Measurements from ENCODE around the gene PCDHGA6.
A peak's percentile ranks its signal among the peaks of the same experiment; 100 is the strongest.
"Not testable (repeated sequence)": the region's sequence is repeated elsewhere in the genome, so short reads cannot be mapped to it uniquely, and the experiment has no call there.

Gene PCDHGA6

GRCh38 chr5:141373673-141374317, at the start of gene PCDHGA6:
Gene PCDHGA6, plus strand, starts transcription at chr5:141373891. Its CDS starts 193 bp downstream, at chr5:141374084.
- Mint-ChIP-seq H3K36me3 (peaks cover 4% of the 10 kb centered on the region), H3K9me3 (peaks cover 29% of the 10 kb centered on the region), H3K4me3 (peak within 1 kb of the TSS; percentile 12), H3K4me1 (peaks cover 4% of the 10 kb centered on the region), H3K27me3 (peaks cover 67% of the 10 kb centered on the region), H3K27ac (no peak within 1 kb of the TSS)
- CTCF ChIA-PET, result interaction anchor here (1.0 to 1.7 kb wide), 6 partner anchors 17 to 140 kb away, joined by 3 to 6 read pairs (median 4); partner anchors contain the start of gene PCDHGA10
- no peak for DNase-seq

- Mint-ChIP-seq H3K27ac (peak overlapping the region; percentile 53), H3K4me3 (peak overlapping the region; percentile 75), H3K4me1 (peaks cover 11% of the 10 kb centered on the region), H3K36me3 (peaks cover 15% of the 10 kb centered on the region), H3K9me3 (peaks cover 23% of the 10 kb centered on the region), H3K27me3 (peaks cover 27% of the 10 kb centered on the region)
- DNase-seq, result peak; percentile 79
- CTCF ChIA-PET, result interaction anchor here (0.6 to 1.5 kb wide), 2 partner anchors 28 to 890 kb away, joined by 3 to 6 read pairs; no protein-coding TSS in a partner anchor
Observed at GRCh38 chr5:141326088-141326854, 47.4 kb upstream of the PCDHGA6 start.

- CTCF ChIA-PET, result interaction anchor here (0.7 to 3.7 kb wide), 6 partner anchors 8 to 236 kb away, joined by 3 to 23 read pairs (median 4); partner anchors contain the start of gene TAF7
- peaks cover 39% of the 10 kb centered on the region for H3K27me3 Mint-ChIP-seq
- no peak overlapping the region for H3K27ac Mint-ChIP-seq
- peaks cover 21% of the 10 kb centered on the region for H3K9me3 Mint-ChIP-seq
- H3K36me3 Mint-ChIP-seq, result peaks cover 6% of the 10 kb centered on the region
- no peak overlapping the region for H3K4me3 Mint-ChIP-seq
- no peak for DNase-seq
- peaks cover 9% of the 10 kb centered on the region for H3K4me1 Mint-ChIP-seq
Observed at GRCh38 chr5:141328231-141328630, 45.5 kb upstream of the PCDHGA6 start.

- H3K36me3 Mint-ChIP-seq, result peaks cover 4% of the 10 kb centered on the region
- H3K27me3 Mint-ChIP-seq, result peaks cover 39% of the 10 kb centered on the region
- peaks cover 9% of the 10 kb centered on the region for H3K4me1 Mint-ChIP-seq
- CTCF ChIA-PET, result interaction anchor here (0.7 to 3.7 kb wide), 10 partner anchors 10 to 273 kb away, joined by 3 to 23 read pairs (median 4); partner anchors contain the start of genes PCDHGA12, PCDHGA3, PCDHGA5 and PCDHGB1
- no peak within 1 kb of the TSS for H3K4me3 Mint-ChIP-seq
- DNase-seq, result peak; percentile 53
- peaks cover 25% of the 10 kb centered on the region for H3K9me3 Mint-ChIP-seq
- no peak within 1 kb of the TSS for H3K27ac Mint-ChIP-seq
Observed at GRCh38 chr5:141330299-141331080, 43.2 kb upstream of the PCDHGA6 start, which contains the start of gene PCDHGA1. Gene PCDHGA1, plus strand, starts transcription at chr5:141330514.

- not testable (repeated sequence) for H3K36me3 Mint-ChIP-seq, DNase-seq
- CTCF ChIA-PET, result interaction anchor here (1.4 to 3.3 kb wide), 2 partner anchors 12 to 14 kb away, joined by 4 to 12 read pairs; partner anchors contain the start of gene TAF7
Observed at GRCh38 chr5:141332571-141332970, 41.1 kb upstream of the PCDHGA6 start.

GRCh38 chr5:141338538-141339306, 35.0 kb upstream of the PCDHGA6 start, which contains the start of gene PCDHGA2:
Gene PCDHGA2, plus strand, starts transcription at chr5:141338760.
- Mint-ChIP-seq H3K36me3 (no peaks in the 10 kb centered on the region), H3K9me3 (peaks cover 25% of the 10 kb centered on the region), H3K27ac (no peak within 1 kb of the TSS), H3K4me1 (peaks cover 2% of the 10 kb centered on the region), H3K27me3 (peaks cover 21% of the 10 kb centered on the region), H3K4me3 (no peak within 1 kb of the TSS)
- CTCF ChIA-PET, result interaction anchor here (0.6 to 1.6 kb wide), 6 partner anchors 11 to 229 kb away, joined by 3 to 6 read pairs (median 3); partner anchors contain the start of genes PCDHGB1 and TAF7
- no peak for DNase-seq

More at GRCh38 chr5:141332571-141332970, 41.1 kb upstream of the PCDHGA6 start:
- H3K4me3 Mint-ChIP-seq, H3K4me1 Mint-ChIP-seq, H3K27ac Mint-ChIP-seq: not testable (repeated sequence)
- H3K27me3 Mint-ChIP-seq, result peaks cover 27% of the 10 kb centered on the region
- H3K9me3 Mint-ChIP-seq, result peaks cover 22% of the 10 kb centered on the region

GRCh38 chr5:141340781-141341354, 32.8 kb upstream of the PCDHGA6 start:
- CTCF ChIA-PET, result interaction anchor here (0.9 to 1.4 kb wide), 2 partner anchors 172 to 217 kb away, joined by 3 read pairs; no protein-coding TSS in a partner anchor
- H3K36me3 Mint-ChIP-seq, H3K27ac Mint-ChIP-seq, H3K4me1 Mint-ChIP-seq, H3K4me3 Mint-ChIP-seq, DNase-seq: not testable (repeated sequence)
- H3K9me3 Mint-ChIP-seq, result peaks cover 33% of the 10 kb centered on the region
- H3K27me3 Mint-ChIP-seq, result peaks cover 33% of the 10 kb centered on the region

GRCh38 chr5:141342773-141343172, 30.9 kb upstream of the PCDHGA6 start:
- Mint-ChIP-seq H3K4me1 (peaks cover 3% of the 10 kb centered on the region), H3K27me3 (peaks cover 40% of the 10 kb centered on the region), H3K9me3 (peaks cover 36% of the 10 kb centered on the region), H3K36me3 (no peaks in the 10 kb centered on the region), H3K27ac (no peak overlapping the region), H3K4me3 (no peak overlapping the region)
- CTCF ChIA-PET, result interaction anchor here (1.1 to 1.3 kb wide), 2 partner anchors 17 to 24 kb away, joined by 3 to 4 read pairs; partner anchors contain the start of gene PCDHGB2
- DNase-seq, result no peak

GRCh38 chr5:141343242-141343952, 30.3 kb upstream of the PCDHGA6 start, which contains the start of gene PCDHGA3:
Gene PCDHGA3, plus strand, starts transcription at chr5:141343829. Its CDS starts 205 bp downstream, at chr5:141344034.
- peak; percentile 46 for DNase-seq
- Mint-ChIP-seq H3K27me3 (peaks cover 40% of the 10 kb centered on the region), H3K36me3 (no peaks in the 10 kb centered on the region), H3K27ac (no peak within 1 kb of the TSS), H3K4me1 (peaks cover 3% of the 10 kb centered on the region), H3K9me3 (peaks cover 33% of the 10 kb centered on the region), H3K4me3 (peak within 1 kb of the TSS; percentile 52)
- CTCF ChIA-PET, result interaction anchor here (1.0 to 1.7 kb wide), 12 partner anchors 8 to 77 kb away, joined by 3 to 5 read pairs (median 3); partner anchors contain the start of genes PCDHGA1, PCDHGA11, PCDHGB2 and PCDHGB6

GRCh38 chr5:141343953-141344463, 29.7 kb upstream of the PCDHGA6 start:
- peaks cover 35% of the 10 kb centered on the region for H3K27me3 Mint-ChIP-seq
- H3K9me3 Mint-ChIP-seq, result peaks cover 33% of the 10 kb centered on the region
- CTCF ChIA-PET, result interaction anchor here (1.0 to 1.7 kb wide), 12 partner anchors 9 to 77 kb away, joined by 3 to 5 read pairs (median 3); partner anchors contain the start of genes PCDHGA1, PCDHGA11, PCDHGB2 and PCDHGB6

GRCh38 chr5:141345327-141345726, 28.4 kb upstream of the PCDHGA6 start:
- Mint-ChIP-seq H3K4me1 (peaks cover 3% of the 10 kb centered on the region), H3K27me3 (peaks cover 31% of the 10 kb centered on the region), H3K4me3 (no peak overlapping the region), H3K9me3 (peaks cover 32% of the 10 kb centered on the region), H3K27ac (no peak overlapping the region), H3K36me3 (peaks cover 5% of the 10 kb centered on the region)
- CTCF ChIA-PET, result no interaction called here
- DNase-seq, result no peak

More at GRCh38 chr5:141343953-141344463, 29.7 kb upstream of the PCDHGA6 start:
- Mint-ChIP-seq H3K27ac (no peak overlapping the region), H3K4me1 (peaks cover 3% of the 10 kb centered on the region), H3K36me3 (no peaks in the 10 kb centered on the region), H3K4me3 (peak overlapping the region; percentile 52)
- DNase-seq, result no peak

All from activated naive CD4-positive, alpha-beta T cell treated with anti-CD3 and anti-CD28 coated beads, Interleukin-2, amount 10 ng/mL, durations not matched to agents 7 days and 5 days (primary cell).